Neural progenitor cell (in vitro differentiated cells): ENCODE results near the gene STARD9. TPM values are rescaled to one million over a fixed set of nuclear protein-coding genes. Genes with fewer than 3 reads are reported as not detected.

ENCODE experiments used
- DNase-seq: peaks from one replicate; pipeline ENCODE4 v3.0.0-alpha.2; 2016; ENCODE audit warnings: low spot score
- H2AFZ ChIP-seq: fragments of 200-600 bp; sonication (generic); replicated peaks from 2 replicates; pipeline ENCODE4 v1.6.1; 2016; ENCODE audit warnings: antibody characterized with exemption
- H3F3A ChIP-seq: fragments of 200-600 bp; sonication (generic); 2 replicates; pipeline ENCODE4 v1.6.1; 2016; ENCODE audit warnings: antibody characterized with exemption, low read depth
- H3K27ac ChIP-seq: fragments of 200-600 bp; sonication (generic); 2 replicates; pipeline ENCODE4 v1.5.1; 2016; ENCODE audit warnings: mild to moderate bottlenecking
- H3K27me3 ChIP-seq: fragments of 200-600 bp; sonication (generic); 2 replicates; pipeline ENCODE4 v1.6.1; 2016; ENCODE audit warnings: mild to moderate bottlenecking, moderate library complexity
- H3K36me3 ChIP-seq: fragments of 200-600 bp; sonication (generic); 2 replicates; pipeline ENCODE4 v1.5.1; 2016
- H3K4me1 ChIP-seq: fragments of 200-600 bp; sonication (generic); 2 replicates; pipeline ENCODE4 v1.6.1; 2016; ENCODE audit warnings: mixed run types
- H3K4me2 ChIP-seq: fragments of 200-600 bp; sonication (generic); 2 replicates; pipeline ENCODE4 v1.6.1; 2016
- H3K4me3 ChIP-seq: fragments of 200-600 bp; sonication (generic); 2 replicates; pipeline ENCODE4 v1.5.1; 2016
- H3K79me2 ChIP-seq: fragments of 200-600 bp; sonication (generic); 2 replicates; pipeline ENCODE4 v1.6.1; 2016; ENCODE audit warnings: low read depth
- H3K9ac ChIP-seq: fragments of 200-600 bp; sonication (generic); 2 replicates; pipeline ENCODE4 v1.6.1; 2016
- H3K9me3 ChIP-seq: fragments of 200-600 bp; sonication (generic); 2 replicates; pipeline ENCODE4 v1.5.1; 2016; ENCODE audit warnings: low read depth
- H4K20me1 ChIP-seq: fragments of 200-600 bp; sonication (generic); 2 replicates; pipeline ENCODE4 v1.6.1; 2016; ENCODE audit warnings: low read depth
- H3K27ac Mint-ChIP-seq: 3 replicates; pipeline ENCODE4 v1.8.0; 2021; ENCODE audit warnings: mixed read lengths
- H3K27me3 Mint-ChIP-seq: 2 replicates; pipeline ENCODE4 v1.8.0; 2022; ENCODE audit warnings: low read depth, mild to moderate bottlenecking, inconsistent platforms, moderate library complexity, mixed read lengths; ENCODE audit not compliant: insufficient read depth
- H3K36me3 Mint-ChIP-seq: 3 replicates; pipeline ENCODE4 v1.8.0; 2021; ENCODE audit warnings: mixed read lengths
- H3K4me1 Mint-ChIP-seq: 3 replicates; pipeline ENCODE4 v1.8.0; 2021; ENCODE audit warnings: mixed read lengths
- H3K4me3 Mint-ChIP-seq: 3 replicates; pipeline ENCODE4 v1.8.0; 2021; ENCODE audit warnings: mild to moderate bottlenecking, moderate library complexity, mixed read lengths
- H3K9me3 Mint-ChIP-seq: 3 replicates; pipeline ENCODE4 v1.8.0; 2020; ENCODE audit warnings: mixed read lengths
- CTCF ChIP-seq: fragments of 200-600 bp; sonication (generic); IDR thresholded peaks from 2 replicates; pipeline ENCODE4 v1.5.1; 2017; ENCODE audit warnings: antibody characterized with exemption, mild to moderate bottlenecking
- EZH2 ChIP-seq: fragments of 200-600 bp; sonication (generic); IDR thresholded peaks from 2 replicates; pipeline ENCODE4 v1.6.1; 2017; ENCODE audit warnings: antibody characterized with exemption, mild to moderate bottlenecking, moderate library complexity
- EZH2phosphoT487 ChIP-seq: fragments of 200-600 bp; sonication (generic); IDR thresholded peaks from 2 replicates; pipeline ENCODE4 v1.6.1; 2017; ENCODE audit warnings: antibody characterized with exemption
- total RNA-seq: library from RNA; depleted of rRNA; stranded (reverse); fragments of >200 nt; gene quantifications from 2 replicates; pipeline ENCODE4 v1.2.3, GENCODE V29; 2015; ENCODE audit warnings: low replicate concordance

The STARD9 gene
- total RNA-seq, 1 donor from 2014 or later: 11.9 TPM

GRCh38 chr15:42578984-42579537 lies 3.7 kb downstream of the STARD9 start:
- Histone ChIP-seq H3K4me1 (peaks cover 28% of the 10 kb centered on the region), H3K9me3 (no peaks in the 10 kb centered on the region), H3K36me3 (no peaks in the 10 kb centered on the region), H3K4me3 (no peak overlapping the region), H3K27ac (no peak overlapping the region), H3K27me3 (peaks cover 40% of the 10 kb centered on the region), H3F3A (peaks cover 46% of the 10 kb centered on the region), H3K4me2 (no peak overlapping the region), H4K20me1 (peaks cover 32% of the 10 kb centered on the region), H3K79me2 (peaks cover 54% of the 10 kb centered on the region), H2AFZ (no peak overlapping the region), H3K9ac (no peak overlapping the region)
- H3K9me3 Mint-ChIP-seq: no peaks in the 10 kb centered on the region
- TF ChIP-seq CTCF (no peak), EZH2 (no peak), EZH2phosphoT487 (no peak)
- H3K36me3 Mint-ChIP-seq: peaks cover 13% of the 10 kb centered on the region
- DNase-seq: no peak
- H3K27me3 Mint-ChIP-seq: peaks cover 4% of the 10 kb centered on the region
- H3K4me1 Mint-ChIP-seq: peaks cover 49% of the 10 kb centered on the region
- no peak overlapping the region for H3K27ac Mint-ChIP-seq
- no peak overlapping the region for H3K4me3 Mint-ChIP-seq

- Histone ChIP-seq H3K4me3 (peak overlapping the region; percentile 46), H3K4me1 (peaks cover 32% of the 10 kb centered on the region), H3K27me3 (peaks cover 31% of the 10 kb centered on the region), H3K9me3 (no peaks in the 10 kb centered on the region), H3K9ac (no peak overlapping the region), H4K20me1 (peaks cover 36% of the 10 kb centered on the region), H3K4me2 (peak overlapping the region; percentile 77), H3F3A (peaks cover 42% of the 10 kb centered on the region), H3K79me2 (peaks cover 60% of the 10 kb centered on the region), H3K27ac (no peak overlapping the region), H3K36me3 (no peaks in the 10 kb centered on the region), H2AFZ (peak overlapping the region; percentile 38)
- H3K27ac Mint-ChIP-seq: peak overlapping the region; percentile 15
- peak overlapping the region; percentile 78 for H3K4me3 Mint-ChIP-seq
- no peak for TF ChIP-seq EZH2phosphoT487
- TF ChIP-seq CTCF: no peak
- no peak for TF ChIP-seq EZH2
- DNase-seq: peak; percentile 95
- no peaks in the 10 kb centered on the region for H3K9me3 Mint-ChIP-seq
- peaks cover 50% of the 10 kb centered on the region for H3K4me1 Mint-ChIP-seq
- peaks cover 2% of the 10 kb centered on the region for H3K27me3 Mint-ChIP-seq
- peaks cover 19% of the 10 kb centered on the region for H3K36me3 Mint-ChIP-seq
These were observed 5.9 kb downstream of the STARD9 start for GRCh38 chr15:42581272-42581730.

- no peak overlapping the region for H3K4me3 ChIP-seq
- Mint-ChIP-seq H3K4me3 (no peak overlapping the region), H3K27me3 (peaks cover 2% of the 10 kb centered on the region), H3K9me3 (no peaks in the 10 kb centered on the region), H3K4me1 (peaks cover 41% of the 10 kb centered on the region), H3K27ac (no peak overlapping the region), H3K36me3 (peaks cover 19% of the 10 kb centered on the region)
- DNase-seq: no peak
- no peak for TF ChIP-seq EZH2
- TF ChIP-seq CTCF: no peak
- TF ChIP-seq EZH2phosphoT487: no peak
- peaks cover 39% of the 10 kb centered on the region for H3F3A ChIP-seq
- peak overlapping the region; percentile 68 for H3K4me2 ChIP-seq
- H3K27ac ChIP-seq: no peak overlapping the region
- no peaks in the 10 kb centered on the region for H3K9me3 ChIP-seq
- H4K20me1 ChIP-seq: peaks cover 32% of the 10 kb centered on the region
- H3K27me3 ChIP-seq: peaks cover 20% of the 10 kb centered on the region
- H2AFZ ChIP-seq: no peak overlapping the region
- peaks cover 49% of the 10 kb centered on the region for H3K79me2 ChIP-seq
- H3K4me1 ChIP-seq: peaks cover 27% of the 10 kb centered on the region
- no peak overlapping the region for H3K9ac ChIP-seq
- H3K36me3 ChIP-seq: no peaks in the 10 kb centered on the region
These were observed 7.4 kb downstream of the STARD9 start for GRCh38 chr15:42582569-42583375.
